CD4-positive, alpha-beta T cell treated with Interleukin-4 for 4 hours (primary cell): ENCODE data around the gene ZNF98.

ENCODE experiments used
- DNase-seq: peaks from one replicate; pipeline ENCODE4 v3.0.0-alpha.2; 2020

The ZNF98 gene

GRCh38 chr19:22422211-22422610, at the start of gene ZNF98:
ZNF98 (minus strand) TSS chr19:22422346; CDS start chr19:22422224, 122 bp downstream.
- DNase-seq: no peak

- DNase-seq: no peak
Observed at GRCh38 chr19:22446605-22447004, 24.5 kb upstream of the ZNF98 start.

GRCh38 chr19:22438011-22438410, 15.9 kb upstream of the ZNF98 start:
- no peak for DNase-seq

- no peak for DNase-seq
Observed at GRCh38 chr19:22427960-22428913, 6.1 kb upstream of the ZNF98 start.

GRCh38 chr19:22427547-22427946, 5.4 kb upstream of the ZNF98 start:
- no peak for DNase-seq

GRCh38 chr19:22426901-22427300, 4.8 kb upstream of the ZNF98 start:
- no peak for DNase-seq

- DNase-seq: no peak
Observed at GRCh38 chr19:22421797-22422196, 349 bp downstream of the ZNF98 start.

GRCh38 chr19:22354665-22355064, 67.5 kb downstream of the ZNF98 start:
- DNase-seq: no peak
